HepG2 (cell line): ENCODE results near the gene LINGO3. TPM values are rescaled to one million over a fixed set of nuclear protein-coding genes. Genes with fewer than 3 reads are reported as not detected.

Experiments used
- CBX5 ChIP-seq: sonication (generic); formaldehyde crosslinking; IDR thresholded peaks from 2 replicates; pipeline ENCODE4 v1.4.0; 2020; ENCODE audit warnings: missing genetic modification reagents, borderline replicate concordance
- DNMT1 ChIP-seq: sonication (generic); formaldehyde crosslinking; IDR thresholded peaks from 2 replicates; pipeline ENCODE4 v1.5.1; 2020; ENCODE audit warnings: mild to moderate bottlenecking, missing genetic modification reagents
- GPBP1L1 ChIP-seq: sonication (generic); formaldehyde crosslinking; IDR thresholded peaks from 2 replicates; pipeline ENCODE4 v1.5.0; 2020; ENCODE audit warnings: mild to moderate bottlenecking, missing genetic modification reagents
- MEF2D ChIP-seq: sonication (generic); formaldehyde crosslinking; IDR thresholded peaks from 2 replicates; pipeline ENCODE4 v1.5.1; 2020; ENCODE audit warnings: mild to moderate bottlenecking, missing genetic modification reagents
- NFKBIZ ChIP-seq: IDR thresholded peaks from 2 replicates; pipeline ENCODE4 v1.6.1; 2018; ENCODE audit warnings: missing genetic modification reagents, missing compliant biosample characterization
- NKX3-1 ChIP-seq: sonication (generic); formaldehyde crosslinking; IDR thresholded peaks from 2 replicates; pipeline ENCODE4 v1.5.0; 2020; ENCODE audit warnings: missing genetic modification reagents
- PRDM15 ChIP-seq: sonication (generic); formaldehyde crosslinking; IDR thresholded peaks from 2 replicates; pipeline ENCODE4 v1.4.0; 2020; ENCODE audit warnings: missing genetic modification reagents
- TEAD3 ChIP-seq: optimal IDR thresholded peaks from 2 replicates; pipeline ENCODE3; 2016; ENCODE audit warnings: borderline replicate concordance
- ZBTB38 ChIP-seq: sonication (generic); formaldehyde crosslinking; IDR thresholded peaks from 2 replicates; pipeline ENCODE4 v1.5.1; 2020; ENCODE audit warnings: mild to moderate bottlenecking, missing genetic modification reagents
- ZBTB40 ChIP-seq, 2 experiments: fragments of 450-650 bp in 1 of 2; sonication (generic) in 1 of 2; formaldehyde crosslinking in 1 of 2; IDR thresholded peaks; 2 replicates each; pipeline versions ENCODE4 v1.6.1 to v1.8.0; 2016 to 2022; ENCODE audit warnings: antibody characterized with exemption in 1 of 2, mild to moderate bottlenecking in 1 of 2, missing genetic modification reagents in 1 of 2
- ZNF235 ChIP-seq: sonication (generic); formaldehyde crosslinking; IDR thresholded peaks from 2 replicates; pipeline ENCODE4 v1.8.1; 2023; ENCODE audit warnings: mild to moderate bottlenecking, missing genetic modification reagents, borderline replicate concordance
- ZNF484 ChIP-seq: sonication (generic); formaldehyde crosslinking; IDR thresholded peaks from 2 replicates; pipeline ENCODE4 v1.5.1; 2020; ENCODE audit warnings: mild to moderate bottlenecking, low read depth, missing genetic modification reagents, borderline replicate concordance
- ZNF75D ChIP-seq: sonication (generic); formaldehyde crosslinking; IDR thresholded peaks from 2 replicates; pipeline ENCODE4 v1.8.1; 2023; ENCODE audit warnings: missing genetic modification reagents, mild to moderate bottlenecking, borderline replicate concordance
- ZNF776 ChIP-seq: sonication (generic); formaldehyde crosslinking; IDR thresholded peaks from 2 replicates; pipeline ENCODE4 v1.4.0; 2020; ENCODE audit warnings: mild to moderate bottlenecking, missing genetic modification reagents
- polyA plus RNA-seq, 8 experiments: library from polyadenylated mRNA; depleted of rRNA in 3 of 8; stranded (reverse) in 7 of 8; unstranded in 1 of 8; fragments of >200 nt; fragmentation: Illumina TruSeq in 4 of 8; extraction: Trizol in 4 of 8; gene quantifications; 2 replicates each; pipeline versions ENCODE4 v1.2.1 to v1.2.3, GENCODE V29; 2011 to 2016; ENCODE audit warnings: low read depth in 4 of 8, missing spikeins in 1 of 8, mixed read lengths in 1 of 8; ENCODE audit not compliant: insufficient read depth in 1 of 8
- total RNA-seq, 5 experiments: library from RNA; depleted of rRNA; stranded (reverse); fragments of >200 nt; fragmentation: Illumina TruSeq; extraction: Trizol; gene quantifications; 2 replicates each; pipeline ENCODE4 v1.2.3, GENCODE V29; 2016; ENCODE audit warnings: low read depth in 1 of 5

LINGO3 gene
- total and polyA plus RNA-seq, 2 of the 13 experiments (the other 11 are each of a cell fraction or from before 2014, with no cell fraction given): not detected

- TF ChIP-seq ZBTB40 (IDR thresholded peaks at IDR 0.05): peak; percentile 75
- no peak; the same call in 1 of the 2 replicates for TF ChIP-seq ZBTB40 (CRISPR knock-in tag; IDR thresholded peaks at IDR 0.05)
- TF ChIP-seq PRDM15 (CRISPR knock-in tag): no peak
- TF ChIP-seq ZNF75D: no peak
- peak; percentile 96 for TF ChIP-seq ZBTB38
- TF ChIP-seq NFKBIZ (CRISPR knock-in tag): no peak
- TF ChIP-seq ZNF776: peak; percentile 72; the same call in 1 of the 2 replicates
- TF ChIP-seq DNMT1 (CRISPR knock-in tag): 0 out of 2 replicates have a peak, but pooled peaks have one; percentile 54
- 0 out of 2 replicates have a peak, but pooled peaks have one; percentile 20 for TF ChIP-seq MEF2D (CRISPR knock-in tag)
- peak; percentile 56 for TF ChIP-seq TEAD3 (CRISPR knock-in tag)
- TF ChIP-seq ZNF484 (CRISPR knock-in tag): 0 out of 2 replicates have a peak, but pooled peaks have one; percentile 27
- no peak for TF ChIP-seq CBX5 (CRISPR knock-in tag)
- TF ChIP-seq NKX3-1: peak; percentile 25; the same call in 1 of the 2 replicates
- TF ChIP-seq ZNF235 (CRISPR knock-in tag): 0 out of 2 replicates have a peak, but pooled peaks have one; percentile 73
- no peak for TF ChIP-seq GPBP1L1 (CRISPR knock-in tag)
These were observed 34.4 kb downstream of the LINGO3 start (continued) for GRCh38 chr19:2273356-2274184.
